8988T (cell line): ENCODE data around the gene HSF2.
"Not testable (repeated sequence)": the region's sequence is repeated elsewhere in the genome, so short reads cannot be mapped to it uniquely, and the experiment has no call there.

Experiments
- DNase-seq: peaks from one replicate; pipeline ENCODE4 v3.0.0; 2011

The HSF2 gene

DNA sequence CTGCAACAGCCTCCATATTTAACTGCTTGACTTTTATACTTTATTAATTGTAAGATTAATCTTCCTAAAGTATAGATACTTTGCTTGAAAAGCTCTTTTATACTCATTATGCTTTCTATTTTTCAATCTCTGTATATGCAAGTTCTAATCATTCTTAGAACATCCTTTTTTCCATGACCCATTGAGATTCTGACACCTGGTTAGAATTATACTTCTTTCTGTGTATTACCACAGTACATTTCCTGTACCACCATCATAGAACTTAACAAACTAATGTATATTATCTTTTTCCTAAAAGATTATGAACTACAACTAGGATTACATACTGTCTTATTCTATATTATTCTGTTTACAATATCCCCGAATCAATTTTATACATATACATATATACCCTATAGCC, 58.6 kb downstream of the HSF2 start:
- DNase-seq = no peak

- no peak for DNase-seq
These were observed 59.8 kb downstream of the HSF2 start for GRCh38 chr6:122459240-122459639.

DNA sequence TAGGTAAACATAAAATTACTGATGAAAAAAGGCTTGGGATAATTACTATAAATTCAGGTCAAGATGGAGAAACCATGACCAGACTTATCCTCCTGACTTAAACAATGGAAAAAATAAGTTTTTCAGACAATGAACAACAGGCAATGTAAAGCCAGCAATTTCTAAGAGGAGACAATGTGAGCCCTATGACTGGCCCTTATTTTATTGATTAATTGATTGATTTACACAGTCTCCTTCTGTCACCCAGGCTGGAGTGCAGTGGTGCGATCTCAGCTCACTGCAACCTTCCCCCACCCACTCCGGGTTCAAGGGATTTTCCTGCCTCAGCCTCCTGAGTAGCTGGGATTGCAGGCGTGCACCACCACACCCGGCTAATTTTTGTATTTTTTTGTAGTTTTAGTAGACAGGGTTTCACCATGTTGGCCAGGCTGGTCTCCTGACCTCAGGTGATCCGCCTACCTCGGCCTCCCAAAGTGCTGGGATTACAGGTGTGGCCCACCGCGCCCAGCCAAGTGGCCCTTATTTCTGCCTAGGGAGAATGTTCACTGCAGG, 60.5 kb downstream of the HSF2 start:
- not testable (repeated sequence) for DNase-seq

DNA sequence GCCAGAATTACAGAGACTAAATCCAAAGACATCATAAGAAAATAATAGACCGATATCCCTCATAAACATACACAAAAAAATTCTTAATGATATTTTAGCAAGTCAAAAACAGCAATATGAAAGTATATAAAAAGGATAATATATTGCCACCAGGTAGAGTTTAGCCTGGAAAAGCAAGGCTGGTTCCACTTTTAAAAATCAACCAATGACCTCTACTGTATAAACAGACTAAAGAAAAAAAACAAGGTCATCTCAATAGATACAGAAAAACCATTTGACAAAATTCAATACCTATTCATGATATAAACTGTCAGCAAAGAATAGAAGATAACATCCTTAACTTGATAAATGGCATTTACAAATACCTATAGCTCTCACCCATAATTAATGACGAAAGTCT, 62.4 kb downstream of the HSF2 start:
- DNase-seq = no peak

- DNase-seq = peak; percentile 26
These were observed 71.9 kb downstream of the HSF2 start, which contains the start of gene SERINC1 for GRCh38 chr6:122471107-122472021. TSS of gene SERINC1 (minus strand) at chr6:122471807. CDS start at chr6:122471737, 70 bp downstream.

DNA sequence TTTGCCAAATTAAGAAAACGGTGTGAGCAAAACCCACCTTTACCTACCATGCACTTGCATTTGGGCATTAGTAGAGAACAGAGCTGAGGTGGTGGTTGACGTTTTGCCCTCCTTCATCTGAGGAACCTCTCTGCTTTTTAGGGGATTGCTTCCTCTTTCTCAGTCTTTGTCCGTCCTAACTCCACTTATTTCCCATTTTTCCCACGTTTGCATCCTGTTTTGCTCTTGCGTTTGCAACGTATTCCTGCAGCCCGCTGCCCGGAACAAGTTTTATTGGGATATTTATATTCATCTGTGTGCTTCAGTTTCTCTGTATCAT, 72.5 kb downstream of the HSF2 start:
- DNase-seq = no peak

GRCh38 chr6:122476131-122476530, 76.7 kb downstream of the HSF2 start:
- no peak for DNase-seq

DNA sequence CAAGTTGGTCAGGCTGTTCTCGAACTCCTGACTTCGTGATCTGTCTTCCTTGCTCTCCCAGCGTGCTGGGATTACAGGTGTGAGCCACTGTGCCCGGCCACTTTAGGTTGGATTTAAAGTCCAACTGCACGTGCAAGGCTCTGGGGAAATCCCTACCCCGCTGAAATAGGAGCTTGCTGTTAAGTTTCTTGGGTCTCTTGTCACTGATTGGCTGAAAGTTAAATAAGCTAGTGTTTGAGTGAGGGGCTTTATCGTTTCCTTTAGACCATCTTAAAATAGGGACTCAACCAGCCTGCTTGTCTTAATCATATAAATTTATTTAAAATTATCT, 83.3 kb downstream of the HSF2 start:
- DNase-seq = no peak
